Posterior cingulate gyrus (tissue), 11 donors: ENCODE measurements around the gene NT5C2.
A peak's percentile ranks its signal among the peaks of the same experiment; 100 is the strongest.
"Not testable (repeated sequence)": the region's sequence is repeated elsewhere in the genome, so short reads cannot be mapped to it uniquely, and the experiment has no call there.

Experiments
- DNase-seq, 10 donors: peaks; one replicate each; pipeline versions ENCODE4 v3.0.0 to v3.0.0-alpha.2; 2020 to 2021; ENCODE audit warnings: mixed read lengths in 3 of 10
- intact Hi-C: fragments of 100-400 bp; cut with DNase I; formaldehyde crosslinking; loops from one replicate; pipeline ENCODE4 v1.15.1; 2023

The NT5C2 gene

DNA sequence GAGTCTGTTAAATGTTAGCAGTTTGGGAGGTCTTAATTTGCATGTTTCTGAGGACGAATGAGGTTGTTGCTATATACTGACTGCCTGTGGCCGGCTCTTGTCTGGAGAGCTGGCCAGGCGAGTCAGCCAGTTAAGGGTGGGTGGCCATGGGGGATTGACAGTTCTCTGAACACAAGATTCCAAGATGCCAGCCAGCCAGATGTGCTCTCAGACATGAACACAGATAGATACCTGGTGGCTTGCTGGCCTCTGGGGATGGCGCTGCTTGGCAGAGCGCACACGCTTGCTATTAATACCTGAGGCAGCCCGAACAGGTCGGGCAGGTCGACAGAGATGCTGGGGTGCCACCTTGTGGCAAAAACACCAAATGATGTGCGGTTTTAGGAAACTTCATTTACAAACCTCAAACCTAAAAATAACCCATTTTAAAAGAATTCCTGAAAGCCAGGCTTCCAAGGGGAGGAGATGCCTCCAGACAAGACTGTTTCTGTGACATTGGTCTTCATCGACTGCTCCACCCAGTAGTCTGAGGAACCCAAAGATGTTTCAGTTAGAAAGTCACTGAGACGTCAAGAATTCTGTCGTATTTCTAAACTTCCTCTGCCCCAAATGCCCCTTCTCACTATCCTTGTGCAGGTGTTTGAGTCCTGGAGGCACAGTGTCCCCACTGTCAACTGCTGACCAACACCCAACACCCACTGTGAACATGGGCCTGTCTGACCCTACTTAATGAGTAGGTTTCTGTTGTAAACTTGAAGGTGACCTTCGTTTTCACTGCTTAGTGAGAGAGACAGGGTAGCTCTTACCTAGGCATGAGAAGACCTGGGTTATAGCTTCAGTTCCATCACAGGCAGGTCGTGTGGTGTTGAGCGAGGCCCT, 123.4 kb downstream of the NT5C2 start:
- intact Hi-C loops = loop anchor here (1.0 to 10.0 kb wide), 2 partner anchors 152 to 335 kb away; no protein-coding TSS in a partner anchor
- DNase-seq = peak in 7 of 10 donors; percentile 45 to 93 (median 66)

DNA sequence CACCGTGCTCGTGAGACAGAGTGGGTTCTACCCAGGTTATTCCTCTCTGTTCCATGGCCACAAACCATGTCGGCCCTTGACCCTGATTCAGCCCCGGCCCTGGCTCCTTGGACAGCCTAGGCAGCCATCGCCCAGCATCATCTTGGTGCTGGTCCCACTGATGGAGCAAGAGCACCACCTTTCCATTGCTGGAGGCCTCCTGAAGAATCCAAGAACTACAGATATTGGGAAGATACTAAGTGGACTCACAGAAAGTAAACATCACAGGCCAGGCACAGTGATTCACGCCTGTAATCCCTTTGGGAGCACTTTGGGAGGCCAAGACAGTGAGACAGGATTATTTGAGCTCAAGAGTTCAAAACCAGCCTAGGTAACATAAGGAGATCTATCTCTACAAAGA, 125.1 kb downstream of the NT5C2 start:
- DNase-seq = no peak
- intact Hi-C loops = loop anchor here (10.0 kb wide), 1 partner anchor 333 kb away; no protein-coding TSS in a partner anchor

DNA sequence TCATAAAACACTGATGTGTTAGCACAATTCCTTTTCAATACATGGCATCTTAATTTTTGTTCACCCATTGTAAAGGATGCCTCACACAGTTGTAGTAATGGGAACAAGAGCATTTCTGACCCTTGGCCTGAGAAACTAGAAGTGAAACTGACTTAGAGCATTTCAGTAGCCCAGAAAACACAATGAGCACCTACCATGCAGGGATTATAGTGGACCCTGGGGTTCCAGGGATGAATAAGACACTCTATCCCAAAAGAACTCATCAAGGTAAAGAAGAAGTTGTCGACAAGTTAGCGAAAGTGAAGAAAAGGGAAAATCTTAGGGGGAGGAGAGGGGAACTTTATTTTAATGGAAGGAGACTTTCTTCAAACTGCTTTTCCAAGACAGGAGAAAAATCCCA, 125.6 kb downstream of the NT5C2 start:
- no peak for DNase-seq
- intact Hi-C loops = loop anchor here (10.0 kb wide), 1 partner anchor 333 kb away; no protein-coding TSS in a partner anchor

DNA sequence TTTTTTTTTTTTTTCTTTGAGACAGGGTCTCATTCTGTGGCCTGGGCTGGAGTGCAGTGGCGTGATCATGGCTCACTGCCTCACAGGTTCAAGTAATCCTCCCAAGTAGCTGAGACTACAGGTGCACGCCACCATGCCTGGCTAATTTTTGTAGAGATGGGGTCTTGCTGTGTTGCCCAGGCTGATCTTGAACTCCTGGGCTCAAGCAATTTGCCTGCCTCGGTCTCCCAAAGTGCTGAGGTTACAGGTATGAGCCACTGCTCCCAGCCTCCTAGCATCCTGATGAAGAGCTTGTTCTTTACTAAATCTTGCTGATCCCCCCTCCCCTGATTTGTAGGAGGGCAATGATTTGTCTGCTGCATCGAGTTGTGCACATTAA, 126.0 kb downstream of the NT5C2 start:
- intact Hi-C loops = loop anchor here (10.0 kb wide), 1 partner anchor 332 kb away; no protein-coding TSS in a partner anchor
- DNase-seq = not testable (repeated sequence)

DNA sequence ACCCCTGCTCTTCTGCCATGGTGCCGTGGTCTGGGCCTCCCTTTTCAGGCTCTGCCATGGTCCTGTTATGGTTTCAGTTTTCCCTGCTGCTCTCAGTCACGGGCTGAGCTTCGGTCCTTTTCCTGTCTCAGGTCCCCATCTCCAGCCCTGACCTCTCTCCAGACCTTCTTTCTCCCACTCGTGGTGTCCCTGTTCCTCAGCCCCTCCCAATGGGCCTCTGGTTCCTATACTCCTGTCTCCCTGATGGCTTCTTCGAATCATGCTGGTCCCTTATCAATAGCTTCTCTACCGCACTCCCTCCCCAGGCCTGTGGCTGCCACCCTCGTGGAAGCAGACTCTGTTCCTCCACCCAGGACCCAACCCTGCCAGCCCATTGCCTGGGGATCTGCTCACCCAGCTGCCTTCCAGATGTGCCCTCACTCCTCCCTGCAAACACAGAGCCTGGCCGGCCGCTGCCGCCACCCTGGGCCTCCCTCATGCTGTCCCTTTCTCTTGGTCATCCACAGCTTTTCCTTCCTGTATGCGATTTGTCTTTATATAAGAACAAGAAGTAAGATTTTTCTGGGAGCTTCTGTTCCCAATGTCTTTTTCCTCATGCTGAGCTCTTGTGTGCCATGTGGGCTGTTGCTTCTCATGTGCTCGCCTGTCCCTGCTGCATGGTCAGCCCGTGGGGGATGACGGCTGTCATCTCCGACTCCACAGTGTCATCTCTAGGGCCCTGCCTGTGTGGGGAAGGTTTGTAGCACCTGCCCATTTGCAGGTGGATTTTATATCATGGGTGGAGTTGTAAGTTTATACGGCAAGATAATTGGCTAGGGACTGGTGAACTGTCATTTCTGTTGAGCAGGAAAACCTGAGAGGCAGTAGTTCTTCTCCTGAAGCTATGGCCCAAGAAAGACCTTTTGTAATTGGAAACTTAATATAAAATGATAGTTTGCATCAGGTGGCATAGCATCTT, 126.7 kb downstream of the NT5C2 start:
- intact Hi-C loops = loop anchor here (10.0 kb wide), 1 partner anchor 332 kb away; no protein-coding TSS in a partner anchor
- no peak for DNase-seq

DNA sequence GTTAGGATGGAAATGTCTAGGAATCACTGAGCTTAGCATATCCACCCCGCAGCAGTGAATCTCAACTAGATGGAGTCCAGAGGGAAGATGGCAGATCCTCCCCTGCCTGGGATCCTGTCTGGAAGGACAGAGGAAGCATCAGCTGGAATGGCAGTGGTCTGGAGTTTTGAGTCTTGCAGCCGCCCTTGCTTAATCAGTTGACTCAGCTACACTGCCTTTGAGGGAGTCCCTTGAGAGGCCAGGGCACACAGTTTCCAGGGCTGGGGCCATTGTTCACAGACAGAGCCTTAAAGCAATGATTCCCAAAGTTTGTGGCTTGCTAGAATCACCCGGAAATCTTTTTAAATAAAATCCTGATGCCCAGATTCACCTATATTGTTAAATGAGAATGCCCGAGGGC, 128.1 kb downstream of the NT5C2 start:
- DNase-seq = no peak
- intact Hi-C loops = loop anchor here (5.0 to 10.0 kb wide), 2 partner anchors 177 to 330 kb away; no protein-coding TSS in a partner anchor

DNA sequence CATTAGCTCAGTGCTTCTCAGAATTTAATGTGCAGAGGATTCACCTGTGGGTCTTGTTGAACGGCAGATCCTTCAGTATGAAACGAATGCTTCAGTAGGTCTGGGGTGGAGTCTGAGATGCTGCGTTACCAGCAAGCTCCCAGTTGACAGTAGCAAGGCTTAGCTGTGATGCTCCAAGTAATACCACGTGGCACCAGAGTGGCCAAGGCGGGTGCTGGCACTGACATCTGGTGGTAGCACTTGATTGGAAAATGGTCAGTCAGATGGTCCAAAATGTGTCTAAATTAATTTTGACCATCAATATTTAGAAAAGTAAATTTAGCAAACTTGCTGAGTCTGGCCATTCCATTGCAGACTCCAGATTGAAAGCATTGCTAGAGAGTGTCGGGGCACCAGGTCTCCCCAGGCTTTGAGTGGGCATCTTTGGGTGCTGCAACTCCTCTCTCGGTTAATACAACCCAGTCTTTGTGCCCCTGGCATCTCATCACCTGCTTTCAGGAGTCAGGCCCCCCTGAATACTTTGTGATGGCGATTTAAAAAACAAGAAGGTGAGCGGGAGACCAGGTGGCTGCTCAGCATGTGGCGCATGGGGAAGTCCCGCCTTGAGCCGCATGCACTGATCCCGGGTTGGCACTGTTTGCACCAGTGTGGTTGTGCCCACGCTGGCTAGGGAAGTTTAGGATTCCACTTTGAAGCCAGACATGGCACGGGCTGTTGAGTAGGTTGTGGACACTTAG, 130.1 kb downstream of the NT5C2 start:
- DNase-seq = peak in 8 of 10 donors; percentile 31 to 92 (median 62)
- intact Hi-C loops = loop anchor here (5.0 to 10.0 kb wide), 2 partner anchors 179 to 328 kb away; no protein-coding TSS in a partner anchor

DNA sequence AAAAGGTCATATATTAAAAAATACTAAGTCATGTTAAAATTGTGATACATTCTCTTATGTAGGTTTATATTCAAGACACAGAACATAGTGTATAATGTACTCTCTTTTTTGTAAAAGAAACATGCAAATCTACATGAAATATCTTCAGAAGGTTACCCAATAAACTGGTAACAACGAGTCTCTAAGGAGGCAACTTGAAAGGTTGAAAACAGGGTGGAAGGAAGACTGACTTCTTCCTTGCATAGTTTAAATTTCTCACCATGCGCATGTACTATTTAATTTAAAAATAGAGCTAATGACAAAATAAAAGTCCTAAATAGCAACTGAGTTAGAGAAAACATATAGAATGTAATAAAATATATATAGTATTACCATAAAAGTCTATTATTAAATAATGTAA, 132.5 kb downstream of the NT5C2 start:
- no peak for DNase-seq
- intact Hi-C loops = loop anchor here (5.0 to 10.0 kb wide), 2 partner anchors 182 to 326 kb away; no protein-coding TSS in a partner anchor

DNA sequence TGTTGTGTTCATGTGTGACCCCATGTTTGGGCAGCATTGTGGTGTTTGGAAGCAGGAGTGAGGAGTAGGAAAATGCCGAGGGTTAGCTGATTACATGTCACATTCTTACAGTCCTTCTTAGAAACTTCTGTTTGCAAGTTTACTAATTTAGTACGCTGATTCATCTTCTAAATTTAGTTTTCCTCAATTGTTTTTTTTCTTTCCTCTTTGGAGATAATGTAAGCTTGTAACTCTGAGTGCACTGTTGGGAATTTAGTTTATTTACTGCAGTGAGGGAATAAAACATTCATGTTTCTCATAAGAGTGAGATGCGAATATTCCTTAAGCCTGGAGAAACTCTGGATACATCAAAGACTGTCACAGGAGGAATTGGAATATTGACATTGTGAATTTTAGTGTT, 135.0 kb downstream of the NT5C2 start:
- intact Hi-C loops = no loop called here
- DNase-seq = no peak

DNA sequence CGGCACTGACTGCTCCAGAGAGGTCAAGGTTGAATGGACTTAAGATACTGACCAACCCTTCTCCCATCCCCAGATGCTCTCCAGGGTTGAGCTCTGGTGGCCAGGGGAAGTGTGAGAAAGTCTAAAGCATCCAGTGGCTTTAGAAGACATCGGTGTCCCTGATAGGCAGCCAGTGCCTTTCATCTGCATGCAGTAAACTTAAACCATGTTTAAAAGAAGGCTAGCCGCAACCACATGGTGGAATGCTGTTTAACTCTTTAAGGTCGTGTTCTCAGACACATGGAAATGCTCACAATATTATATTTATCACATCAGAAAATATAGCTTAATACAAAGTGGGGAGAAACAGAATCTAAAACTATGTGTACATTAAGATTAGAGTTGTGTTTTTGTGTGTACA, 138.0 kb downstream of the NT5C2 start:
- intact Hi-C loops = no loop called here
- DNase-seq = no peak

DNA sequence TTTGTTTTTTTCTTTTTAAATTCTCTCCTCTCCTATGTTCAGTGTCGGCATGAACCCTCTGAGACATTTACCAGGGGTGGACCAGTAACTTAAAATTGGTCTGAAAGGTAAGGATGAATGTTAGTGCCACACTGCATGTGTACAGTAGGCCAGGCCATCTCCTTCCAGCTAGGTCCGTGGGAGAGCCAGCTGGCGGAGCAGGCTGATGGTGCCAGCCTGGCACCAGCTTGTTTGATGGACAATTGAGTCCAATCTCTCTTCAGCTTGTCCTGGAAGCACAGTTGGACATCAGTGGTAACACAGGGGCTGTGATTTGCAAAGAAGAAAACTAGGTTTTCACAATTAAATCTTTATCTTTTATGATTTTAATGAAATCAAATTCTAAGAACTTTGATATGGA, 138.5 kb downstream of the NT5C2 start:
- peak in 6 of 10 donors; percentile 23 to 91 (median 35) for DNase-seq
- intact Hi-C loops = loop anchor here (5.0 kb wide), 1 partner anchor 132 kb away; no protein-coding TSS in a partner anchor

DNA sequence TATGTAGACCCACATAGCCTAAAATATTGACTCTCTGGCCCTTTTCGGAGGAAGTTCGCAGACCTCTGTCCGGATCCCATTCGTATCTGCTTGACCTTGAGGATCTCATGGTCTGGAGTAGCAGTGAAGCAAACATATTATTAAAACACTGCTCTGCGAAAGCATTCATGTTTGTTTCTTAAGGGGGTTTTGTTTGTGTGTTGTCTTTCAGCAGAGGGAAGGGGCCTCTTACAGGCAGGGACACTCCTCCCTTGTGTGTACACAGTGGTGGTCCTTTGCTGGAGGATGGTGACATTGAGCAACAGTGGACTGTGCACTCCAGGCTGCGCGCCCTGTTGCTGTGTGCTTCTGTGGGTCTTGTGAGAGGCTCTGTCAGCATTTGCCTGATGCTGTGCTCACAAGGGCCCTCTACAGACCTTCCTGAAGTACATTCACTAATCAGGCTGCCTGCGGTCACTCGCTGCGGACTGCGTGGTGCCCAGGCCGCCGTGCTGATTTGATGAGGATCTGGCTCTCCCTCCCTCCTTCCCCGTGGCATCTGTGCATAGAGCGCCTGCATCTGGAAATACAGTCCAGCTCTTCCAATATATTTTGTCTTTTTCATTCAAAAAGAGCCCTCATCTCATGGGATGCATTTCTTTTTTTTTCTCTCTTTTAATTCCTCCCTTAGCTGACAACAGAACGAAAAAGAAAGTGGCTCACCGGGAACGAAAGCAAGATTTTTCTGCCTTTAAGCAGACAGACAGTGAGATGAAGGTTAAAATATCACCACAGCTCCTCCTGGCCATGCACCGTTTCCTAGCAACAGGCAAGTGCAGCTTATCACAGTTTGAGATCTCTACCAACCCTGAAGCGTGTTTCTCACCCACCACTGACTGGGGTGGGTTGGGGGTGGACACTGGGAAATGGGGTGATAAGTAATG, 139.2 kb downstream of the NT5C2 start:
- peak; percentile 29 to 96 (median 68) for DNase-seq
- intact Hi-C loops = loop anchor here (5.0 kb wide), 1 partner anchor 132 kb away; no protein-coding TSS in a partner anchor

DNA sequence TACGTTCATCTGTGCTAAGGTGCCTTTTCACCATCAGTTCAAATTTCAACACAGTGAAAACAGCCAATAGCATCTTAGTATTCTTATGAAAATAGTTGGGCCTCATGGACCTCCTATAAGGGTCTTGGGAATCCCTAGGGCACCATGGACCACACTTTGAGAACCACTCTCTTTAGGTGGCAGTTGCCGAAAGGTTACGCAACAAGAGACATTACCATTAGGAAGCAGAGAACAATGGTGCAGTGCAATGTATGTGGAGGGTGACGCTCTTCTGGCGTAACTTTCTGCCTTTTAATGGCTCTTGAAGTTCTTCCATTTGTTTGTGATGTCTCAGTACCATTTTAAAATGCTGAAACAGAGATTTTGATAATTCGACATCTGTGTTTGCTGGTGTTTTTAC, 143.8 kb downstream of the NT5C2 start:
- DNase-seq = no peak
- intact Hi-C loops = no loop called here

DNA sequence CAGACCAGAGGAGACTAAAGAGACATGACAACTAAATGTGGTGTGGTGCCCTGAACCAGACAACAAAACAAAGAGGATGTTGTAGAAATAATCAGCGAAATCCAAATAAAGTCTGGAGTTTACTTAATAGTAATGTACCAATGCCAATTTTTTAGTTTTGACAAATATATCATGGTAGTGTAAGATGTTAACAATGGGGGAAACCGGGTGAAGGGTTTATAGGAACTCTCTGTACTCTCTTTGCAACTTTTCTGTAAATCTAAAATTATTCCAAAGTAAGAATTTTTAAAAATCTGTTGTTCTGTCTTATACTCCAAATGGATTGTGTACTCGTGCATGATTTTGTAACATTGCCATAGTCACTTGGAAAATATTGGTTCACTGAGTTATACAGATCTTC, 145.7 kb downstream of the NT5C2 start:
- DNase-seq = no peak
- intact Hi-C loops = no loop called here

DNA sequence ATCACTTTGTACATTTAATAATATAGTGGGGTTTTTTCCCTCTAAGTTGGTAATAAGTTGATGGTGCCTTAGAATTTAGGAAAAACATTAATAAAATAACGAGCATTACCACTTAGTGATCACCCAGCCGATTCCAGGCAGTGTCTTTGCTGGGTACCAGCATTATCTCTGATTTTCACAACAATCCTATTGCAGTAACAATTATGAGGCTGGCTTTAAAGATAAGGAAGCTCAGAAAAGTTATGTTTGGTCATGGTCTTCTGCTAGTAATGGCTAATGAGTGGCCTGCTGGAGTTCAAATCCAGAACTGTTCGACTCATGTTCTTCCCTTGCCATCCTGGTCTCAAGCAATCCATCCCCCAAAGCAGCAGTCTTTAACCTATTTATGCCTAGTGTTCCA, 147.1 kb downstream of the NT5C2 start:
- DNase-seq = no peak
- intact Hi-C loops = no loop called here

DNA sequence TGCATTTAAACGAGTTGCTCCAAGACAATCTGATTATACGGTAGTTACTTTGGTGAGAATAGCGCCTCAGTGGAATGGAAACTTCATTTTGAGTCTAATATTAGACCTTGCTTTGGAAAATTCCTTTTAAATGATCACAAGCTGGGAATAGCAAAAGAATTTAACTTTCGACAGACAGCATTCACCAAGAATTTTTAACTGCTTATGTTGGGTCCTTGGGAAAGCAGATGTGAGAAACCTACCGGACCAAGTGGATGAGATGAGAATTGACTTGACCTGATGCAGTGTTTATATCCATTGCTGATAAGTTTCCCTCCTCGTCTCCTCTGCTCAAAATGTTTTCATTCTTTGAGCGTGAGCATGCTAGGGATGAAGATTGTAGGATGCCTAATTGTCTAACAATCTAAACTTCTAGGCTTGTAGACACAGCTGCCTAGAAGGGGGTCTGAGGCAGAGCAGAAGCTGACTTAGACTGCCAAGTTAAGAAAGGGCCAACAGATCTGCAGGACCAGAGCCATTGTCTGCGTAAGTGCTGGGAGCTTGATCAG, 148.1 kb downstream of the NT5C2 start:
- DNase-seq = no peak
- intact Hi-C loops = no loop called here

DNA sequence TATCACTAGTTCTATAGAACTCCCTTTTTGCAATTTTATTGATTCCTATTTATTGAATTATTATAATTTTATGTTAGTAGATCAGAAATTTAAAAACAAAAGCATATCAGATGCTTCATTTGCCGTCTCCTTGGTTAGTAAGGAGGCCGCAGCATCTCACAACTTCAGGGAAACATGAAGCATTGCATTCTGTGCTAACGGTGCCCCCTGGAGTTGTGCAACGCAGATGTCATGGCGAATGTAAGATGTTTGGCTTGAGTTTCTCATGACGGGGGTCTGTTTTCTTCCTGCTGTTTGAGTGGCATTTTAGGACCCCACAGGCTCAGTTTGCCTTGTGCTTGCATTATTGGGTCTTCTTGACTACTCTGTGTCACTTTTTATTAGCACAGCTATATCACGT, 150.2 kb downstream of the NT5C2 start:
- intact Hi-C loops = no loop called here
- DNase-seq = no peak

DNA sequence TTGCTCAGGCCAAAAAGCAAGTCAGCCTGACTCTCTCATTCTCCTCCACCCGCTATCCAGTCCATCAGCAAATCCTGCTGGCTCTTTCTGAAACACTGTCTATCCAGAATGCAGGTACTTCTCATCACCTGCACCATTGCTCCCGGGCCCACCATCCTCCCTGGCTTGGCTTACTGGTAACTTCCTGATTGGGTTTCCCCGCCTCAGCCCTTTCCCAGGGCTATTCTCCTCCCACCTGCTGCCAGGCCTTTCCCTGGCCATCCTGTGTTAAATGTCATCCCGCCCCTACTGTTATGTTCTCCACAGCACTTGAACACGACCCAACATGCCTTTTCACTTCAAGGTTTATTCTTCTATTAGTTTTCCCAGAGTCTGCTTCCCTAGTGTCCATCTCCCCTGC, 150.9 kb downstream of the NT5C2 start:
- intact Hi-C loops = no loop called here
- DNase-seq = no peak

DNA sequence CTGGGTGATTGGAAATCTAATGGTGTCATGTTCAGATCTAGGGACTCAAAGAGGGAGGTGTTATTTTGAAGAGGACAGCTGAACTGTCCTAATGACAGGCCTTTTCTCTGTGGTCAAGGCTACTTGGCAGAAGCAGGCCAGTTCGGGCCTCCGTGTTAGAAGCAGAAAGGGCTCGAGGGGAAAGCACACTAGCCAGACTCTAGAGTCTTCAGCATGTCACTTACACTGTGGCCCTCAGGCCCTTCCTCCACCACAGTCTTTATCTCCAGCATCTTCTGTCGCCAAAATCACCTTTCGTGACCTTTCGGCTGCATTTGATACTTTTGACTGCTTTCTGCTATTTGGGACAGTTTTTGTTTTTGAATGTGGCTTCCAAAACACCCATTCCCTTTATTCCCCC, 151.7 kb downstream of the NT5C2 start:
- no peak for DNase-seq
- intact Hi-C loops = no loop called here
